Measurements from ENCODE around the gene C10orf67. TPM values are rescaled to one million over a fixed set of nuclear protein-coding genes. Genes with fewer than 3 reads are reported as not detected.
"Not testable (repeated sequence)": the region's sequence is repeated elsewhere in the genome, so short reads cannot be mapped to it uniquely, and the experiment has no call there.

Gene C10orf67
- total and polyA plus RNA-seq, 9 of the 15 experiments (the other 6 are each of a cell fraction or from before 2014, with no cell fraction given), result not detected

- TF ChIP-seq IRF9 (tag; IDR thresholded peaks at IDR 0.05) (no peak), KLF6 (CRISPR knock-in tag; IDR thresholded peaks at IDR 0.05; ENCODE audit: borderline replicate concordance) (no peak), ARNT (IDR thresholded peaks at IDR 0.05) (no peak), ZNF280B (CRISPR knock-in tag; IDR thresholded peaks at IDR 0.05) (no peak), HMG20B (CRISPR knock-in tag; IDR thresholded peaks at IDR 0.05) (no peak), JUNB (CRISPR knock-in tag; conservative IDR thresholded peaks at IDR 0.05) (no peak), KLF10 (CRISPR knock-in tag; IDR thresholded peaks at IDR 0.05) (no peak)
These were observed 90.8 kb downstream of the C10orf67 start (continued) for GRCh38 chr10:23253780-23254179.

GRCh38 chr10:23252859-23253258, 91.7 kb downstream of the C10orf67 start:
- CTCF ChIA-PET (ENCODE audit: low intra/inter-chr PET ratio); H3K4me3 ChIP-seq; H4K20me1 ChIP-seq (replicated peaks; ENCODE audit: control insufficient read depth, insufficient read depth, low read length); H3K27ac ChIP-seq (ENCODE audit: extremely low read depth, low read depth, low read length); DNase-seq (ENCODE audit: extremely low read depth in 1 of 4, low spot score in 3 of 4); H3K27me3 ChIP-seq (ENCODE audit: control insufficient read depth in 2 of 2, insufficient read depth in 2 of 2, low read length in 2 of 2); H2AFZ ChIP-seq (ENCODE audit: low read depth, low read length); FAIRE-seq; intact Hi-C loops (cut with micrococcal nuclease); in situ Hi-C loops (cut with MboI); H3K9me1 ChIP-seq (ENCODE audit: control insufficient read depth, insufficient read depth, low read length); POLR2A ChIA-PET; H3K36me3 ChIP-seq (ENCODE audit: control insufficient read depth, insufficient read depth, low read length); ATAC-seq; H3K4me2 ChIP-seq (ENCODE audit: insufficient read depth, low read length); H3K9me3 ChIP-seq (replicated peaks; ENCODE audit: control insufficient read depth, insufficient read depth, low read depth, low read length); H3K4me1 ChIP-seq (replicated peaks in 1 of 2; ENCODE audit: control insufficient read depth in 2 of 2, insufficient read depth in 2 of 2, low read length in 2 of 2); H3K9ac ChIP-seq (ENCODE audit: insufficient read depth in 1 of 2, low read depth in 2 of 2, low read length in 2 of 2); BruUV-seq (replicated peaks); H3K79me2 ChIP-seq (ENCODE audit: control insufficient read depth, insufficient read depth, low read length): not testable (repeated sequence)
- peak; percentile 49; the same call in 1 of the 2 replicates for TF ChIP-seq ZNF431 (CRISPR knock-in tag; IDR thresholded peaks at IDR 0.05)
- WGBS (ENCODE audit: insufficient coverage, low coverage, missing lambda C conversion rate), result 0% methylated on average over 4 of the region's 4 CpGs

GRCh38 chr10:23241779-23242178, 102.8 kb downstream of the C10orf67 start:
- H3K9me3 ChIP-seq (replicated peaks; ENCODE audit: control insufficient read depth, insufficient read depth, low read depth, low read length); H3K27me3 ChIP-seq (ENCODE audit: control insufficient read depth in 2 of 2, insufficient read depth in 2 of 2, low read length in 2 of 2); H3K27ac ChIP-seq (ENCODE audit: extremely low read depth, low read depth, low read length); in situ Hi-C loops (cut with MboI); intact Hi-C loops (cut with micrococcal nuclease); H3K9me1 ChIP-seq (ENCODE audit: control insufficient read depth, insufficient read depth, low read length); H3K4me2 ChIP-seq (ENCODE audit: insufficient read depth, low read length); H3K36me3 ChIP-seq (ENCODE audit: control insufficient read depth, insufficient read depth, low read length); FAIRE-seq; ATAC-seq; H3K4me3 ChIP-seq; BruUV-seq (replicated peaks); H3K79me2 ChIP-seq (ENCODE audit: control insufficient read depth, insufficient read depth, low read length); H3K4me1 ChIP-seq (replicated peaks in 1 of 2; ENCODE audit: control insufficient read depth in 2 of 2, insufficient read depth in 2 of 2, low read length in 2 of 2); DNase-seq (ENCODE audit: extremely low read depth in 1 of 4, low spot score in 3 of 4); H3K9ac ChIP-seq (ENCODE audit: insufficient read depth in 1 of 2, low read depth in 2 of 2, low read length in 2 of 2); H4K20me1 ChIP-seq (replicated peaks; ENCODE audit: control insufficient read depth, insufficient read depth, low read length); CTCF ChIA-PET (ENCODE audit: low intra/inter-chr PET ratio); POLR2A ChIA-PET; H2AFZ ChIP-seq (ENCODE audit: low read depth, low read length): not testable (repeated sequence)
- WGBS (ENCODE audit: insufficient coverage, low coverage, missing lambda C conversion rate), result 0% methylated on average over 1 of the region's 1 CpG

Data from K562 (cell line).